ENCODE results near the gene ZPR1.

The ZPR1 gene

DNA sequence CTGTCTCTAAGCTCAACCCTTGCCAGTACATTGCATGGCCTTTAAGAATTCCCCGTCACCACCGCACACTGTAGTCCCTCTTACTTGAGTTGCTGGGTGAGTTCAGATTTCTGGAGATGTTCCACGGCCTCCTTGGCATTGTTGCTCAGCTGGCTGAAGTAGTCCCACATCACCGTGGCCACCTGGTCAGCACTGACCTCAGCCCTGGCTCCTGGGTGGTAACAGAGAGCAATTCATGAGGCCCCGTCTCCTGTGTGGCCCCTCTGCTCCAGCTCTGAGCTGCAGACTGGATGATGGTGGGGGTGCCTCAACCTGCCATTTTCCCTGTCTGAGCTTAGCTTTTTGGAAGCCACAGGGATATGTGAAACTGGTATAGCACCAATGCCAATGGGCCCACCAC is 34.8 kb upstream of the ZPR1 start:
- H3K9me3 ChIP-seq (ENCODE audit: control insufficient read depth, low read length) = no peaks in the 10 kb centered on the region
- no peak overlapping the region for H3K9ac ChIP-seq
- TF ChIP-seq, protein P1, sequence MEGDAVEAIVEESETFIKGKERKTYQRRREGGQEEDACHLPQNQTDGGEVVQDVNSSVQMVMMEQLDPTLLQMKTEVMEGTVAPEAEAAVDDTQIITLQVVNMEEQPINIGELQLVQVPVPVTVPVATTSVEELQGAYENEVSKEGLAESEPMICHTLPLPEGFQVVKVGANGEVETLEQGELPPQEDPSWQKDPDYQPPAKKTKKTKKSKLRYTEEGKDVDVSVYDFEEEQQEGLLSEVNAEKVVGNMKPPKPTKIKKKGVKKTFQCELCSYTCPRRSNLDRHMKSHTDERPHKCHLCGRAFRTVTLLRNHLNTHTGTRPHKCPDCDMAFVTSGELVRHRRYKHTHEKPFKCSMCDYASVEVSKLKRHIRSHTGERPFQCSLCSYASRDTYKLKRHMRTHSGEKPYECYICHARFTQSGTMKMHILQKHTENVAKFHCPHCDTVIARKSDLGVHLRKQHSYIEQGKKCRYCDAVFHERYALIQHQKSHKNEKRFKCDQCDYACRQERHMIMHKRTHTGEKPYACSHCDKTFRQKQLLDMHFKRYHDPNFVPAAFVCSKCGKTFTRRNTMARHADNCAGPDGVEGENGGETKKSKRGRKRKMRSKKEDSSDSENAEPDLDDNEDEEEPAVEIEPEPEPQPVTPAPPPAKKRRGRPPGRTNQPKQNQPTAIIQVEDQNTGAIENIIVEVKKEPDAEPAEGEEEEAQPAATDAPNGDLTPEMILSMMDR (IDR thresholded peaks at IDR 0.05) = no peak
- no peaks in the 10 kb centered on the region for H3K79me2 ChIP-seq
- H3K4me3 ChIP-seq (ENCODE audit: low read depth, low read length) = no peak overlapping the region
- no peak overlapping the region for H3K27ac ChIP-seq
- H3K4me1 ChIP-seq = no peaks in the 10 kb centered on the region
- H3K36me3 ChIP-seq (ENCODE audit: control insufficient read depth, insufficient read depth, low read length) = no peaks in the 10 kb centered on the region
- no peaks in the 10 kb centered on the region for H3K27me3 ChIP-seq (ENCODE audit: control insufficient read depth, insufficient read depth, low read length)
- no peak overlapping the region for H3K4me2 ChIP-seq (ENCODE audit: low read length)
- no peak overlapping the region for H2AFZ ChIP-seq

DNA sequence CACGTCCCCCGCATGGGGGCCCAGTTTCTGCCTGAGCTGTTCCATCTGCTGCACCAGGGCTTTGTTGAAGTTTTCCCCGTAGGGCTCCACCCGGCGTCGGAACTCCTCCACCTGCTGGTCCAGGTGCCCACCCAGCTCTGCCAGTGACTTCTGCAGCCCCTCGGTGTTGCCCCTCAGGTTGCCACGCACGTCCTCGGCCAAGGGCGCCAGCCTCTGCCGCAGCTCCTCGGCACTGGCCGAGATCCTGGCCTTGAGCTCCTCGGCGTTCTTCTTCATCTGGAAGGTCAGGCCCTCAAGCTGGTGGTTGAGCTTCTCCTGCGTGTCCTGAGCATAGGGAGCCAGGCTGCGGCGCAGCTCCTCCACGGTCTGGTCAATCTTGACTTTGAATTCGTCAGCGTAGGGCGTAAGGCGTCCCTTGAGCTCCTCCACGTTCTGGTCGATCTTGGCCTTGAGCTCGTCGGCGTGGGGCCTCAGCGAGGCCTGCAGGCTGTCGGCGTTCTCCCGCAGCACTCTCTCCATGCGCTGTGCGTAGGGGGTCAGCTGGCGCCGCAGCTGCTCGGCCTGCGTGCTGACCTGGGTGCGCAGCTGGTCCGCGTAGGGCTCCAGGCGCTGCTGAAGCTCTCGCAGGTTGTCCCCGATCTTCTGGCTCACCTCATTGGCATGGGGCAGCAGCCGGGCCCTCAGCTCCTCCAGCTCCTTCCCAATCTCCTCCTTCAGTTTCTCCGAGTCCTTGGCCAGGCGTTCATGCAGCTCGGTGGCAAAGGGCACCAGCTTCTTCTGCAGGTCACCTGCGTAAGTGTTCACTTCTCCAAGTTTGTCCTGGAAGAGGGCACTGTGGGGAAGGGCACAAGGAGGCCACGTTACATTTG is 33.5 kb upstream of the ZPR1 start:
- H3K27me3 ChIP-seq (ENCODE audit: control insufficient read depth, insufficient read depth, low read length) = no peaks in the 10 kb centered on the region
- no peak overlapping the region for H3K4me2 ChIP-seq (ENCODE audit: low read length)
- TF ChIP-seq, protein P1 (IDR thresholded peaks at IDR 0.05) = no peak
- H3K4me1 ChIP-seq = no peaks in the 10 kb centered on the region
- H3K9me3 ChIP-seq (ENCODE audit: control insufficient read depth, low read length) = no peaks in the 10 kb centered on the region
- no peak overlapping the region for H2AFZ ChIP-seq
- H3K4me3 ChIP-seq (ENCODE audit: low read depth, low read length) = no peak overlapping the region
- no peak overlapping the region for H3K9ac ChIP-seq
- H3K36me3 ChIP-seq (ENCODE audit: control insufficient read depth, insufficient read depth, low read length) = no peaks in the 10 kb centered on the region
- no peaks in the 10 kb centered on the region for H3K79me2 ChIP-seq
- no peak overlapping the region for H3K27ac ChIP-seq

DNA sequence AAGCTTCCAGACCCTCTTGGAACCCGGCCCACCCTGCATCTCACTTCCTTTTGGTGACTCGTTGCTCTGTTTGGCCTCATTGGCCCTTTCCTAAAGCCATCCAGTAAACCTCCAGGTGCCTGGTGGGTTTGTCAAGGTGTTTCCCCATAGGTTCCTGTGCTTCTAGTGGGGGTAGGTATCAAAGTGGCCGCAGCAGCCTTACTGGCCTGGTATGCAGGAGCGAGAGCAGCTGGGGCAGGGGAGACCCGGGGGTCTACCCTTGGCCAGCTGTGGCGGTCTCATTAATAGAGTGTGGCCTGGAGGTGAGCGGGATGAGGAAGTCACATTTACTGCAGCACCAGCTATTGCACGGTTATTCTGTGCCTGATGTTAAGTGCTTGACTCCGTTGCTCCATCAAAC is 31.2 kb upstream of the ZPR1 start:
- Histone ChIP-seq H3K9me3 (ENCODE audit: control insufficient read depth, low read length) (no peaks in the 10 kb centered on the region), H3K4me3 (ENCODE audit: low read depth, low read length) (no peak overlapping the region), H3K4me1 (no peaks in the 10 kb centered on the region), H3K27ac (no peak overlapping the region), H3K4me2 (ENCODE audit: low read length) (no peak overlapping the region), H3K9ac (no peak overlapping the region), H3K79me2 (no peaks in the 10 kb centered on the region), H3K36me3 (ENCODE audit: control insufficient read depth, insufficient read depth, low read length) (no peaks in the 10 kb centered on the region), H3K27me3 (ENCODE audit: control insufficient read depth, insufficient read depth, low read length) (no peaks in the 10 kb centered on the region), H2AFZ (no peak overlapping the region)
- TF ChIP-seq, protein P1 (IDR thresholded peaks at IDR 0.05) = no peak

- H3K4me2 ChIP-seq (ENCODE audit: low read length) = no peak overlapping the region
- H3K9ac ChIP-seq = no peak overlapping the region
- H3K4me3 ChIP-seq (ENCODE audit: low read depth, low read length) = no peak overlapping the region
- no peaks in the 10 kb centered on the region for H3K79me2 ChIP-seq
- no peaks in the 10 kb centered on the region for H3K9me3 ChIP-seq (ENCODE audit: control insufficient read depth, low read length)
- H3K27me3 ChIP-seq (ENCODE audit: control insufficient read depth, insufficient read depth, low read length) = no peaks in the 10 kb centered on the region
- no peak overlapping the region for H3K27ac ChIP-seq
- TF ChIP-seq, protein P1 (IDR thresholded peaks at IDR 0.05) = no peak
- no peaks in the 10 kb centered on the region for H3K36me3 ChIP-seq (ENCODE audit: control insufficient read depth, insufficient read depth, low read length)
- no peak overlapping the region for H2AFZ ChIP-seq
- no peaks in the 10 kb centered on the region for H3K4me1 ChIP-seq
Observed at GRCh38 chr11:116814502-116814901, 26.7 kb upstream of the ZPR1 start.
